GM12878 (cell line): ENCODE results near the gene FRMD8.

Experiments
- BCL11A ChIP-seq: IDR thresholded peaks from 2 replicates; pipeline ENCODE4 v1.6.1; 2011; ENCODE audit warnings: low read depth, low read length
- BHLHE40 ChIP-seq, 2 experiments: fragments of 450-650 bp in 1 of 2; IDR thresholded peaks; 2 replicates each; pipeline ENCODE4 v1.6.1; 2011 to 2017; ENCODE audit warnings: low read depth in 2 of 2, borderline replicate concordance in 1 of 2, improper control_type of control experiment in 1 of 2, low read length in 1 of 2, mild to moderate bottlenecking in 1 of 2
- CTCF ChIP-seq, 3 experiments: IDR thresholded peaks in 2 of 3; conservative IDR thresholded peaks in 1 of 3; 2 replicates each; pipeline ENCODE4 v1.5.1; 2011; ENCODE audit warnings: low read depth in 3 of 3, low read length in 3 of 3, mild to moderate bottlenecking in 3 of 3, control low read depth in 2 of 3, moderate library complexity in 2 of 3, inconsistent platforms in 1 of 3, mixed read lengths in 1 of 3; ENCODE audit not compliant: control insufficient read depth in 2 of 3, insufficient read depth in 1 of 3; ENCODE audit errors: extremely low read depth in 1 of 3
- FOXM1 ChIP-seq: IDR thresholded peaks from 2 replicates; pipeline ENCODE4 v1.6.1; 2012; ENCODE audit warnings: low read depth, mild to moderate bottlenecking, inconsistent platforms, low read length, moderate library complexity
- HDGF ChIP-seq: fragments of 450-650 bp; IDR thresholded peaks from 2 replicates; pipeline ENCODE4 v1.6.1; 2016; ENCODE audit warnings: antibody characterized with exemption
- LARP7 ChIP-seq: fragments of 450-650 bp; IDR thresholded peaks from 2 replicates; pipeline ENCODE4 v1.6.1; 2017; ENCODE audit warnings: mild to moderate bottlenecking
- NBN ChIP-seq: fragments of 450-650 bp; IDR thresholded peaks from 2 replicates; pipeline ENCODE4 v1.6.1; 2016
- RELA ChIP-seq: fragments of 450-650 bp; IDR thresholded peaks from 2 replicates; pipeline ENCODE4 v1.8.0; 2014; ENCODE audit warnings: borderline replicate concordance; ENCODE audit not compliant: partially characterized antibody

DNA sequence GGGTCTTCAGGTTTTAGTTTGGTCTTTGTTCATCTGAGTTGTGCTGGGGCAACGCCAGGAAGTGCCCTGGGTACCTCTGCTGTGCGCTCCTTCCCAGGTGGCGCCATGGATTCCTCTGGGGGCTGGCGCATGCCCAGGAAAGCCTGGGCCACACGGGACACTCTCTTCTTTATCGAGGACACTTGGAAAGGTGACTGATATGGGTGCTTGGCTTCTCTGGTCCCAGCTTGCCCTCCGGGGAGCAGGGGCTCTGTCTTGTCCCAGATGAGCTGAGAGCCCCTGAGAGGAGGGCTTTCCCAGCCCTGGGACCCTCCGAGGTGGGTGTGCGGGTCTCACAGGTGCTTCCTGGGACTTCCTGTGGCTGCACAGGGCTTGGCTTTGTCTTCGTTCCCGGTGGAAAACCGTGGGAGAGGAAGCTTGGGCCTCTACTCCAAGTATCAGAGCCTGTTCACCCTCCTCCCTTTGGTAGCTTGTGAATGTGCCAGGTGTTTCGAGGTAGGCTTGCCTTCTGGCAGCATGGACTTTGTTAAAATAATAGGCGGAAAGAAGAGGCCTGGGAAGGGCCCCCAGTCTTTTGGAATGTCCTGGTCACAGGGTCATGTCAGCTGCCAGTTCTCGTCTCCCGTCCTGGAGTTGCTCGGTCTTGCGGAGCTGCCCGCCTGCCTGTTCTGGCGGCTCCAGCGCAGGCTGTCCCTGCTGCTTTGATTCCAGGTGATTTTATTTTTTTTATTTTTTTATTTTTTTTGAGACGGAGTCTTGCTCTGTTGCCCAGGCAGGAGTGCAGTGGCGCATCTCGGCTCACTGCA, 26.0 kb downstream of the FRMD8 start:
- TF ChIP-seq BHLHE40 (IDR thresholded peaks at IDR 0.05; ENCODE audit: borderline replicate concordance in 1 of 2, low read depth in 2 of 2, low read length in 1 of 2) (no peak), RELA (no peak), CTCF (IDR thresholded peaks at IDR 0.05 in 2 of 3, conservative IDR thresholded peaks at IDR 0.05 in 1 of 3; ENCODE audit: control insufficient read depth in 2 of 3, extremely low read depth in 1 of 3, insufficient read depth in 1 of 3, low read depth in 3 of 3, low read length in 3 of 3) (no peak), FOXM1 (no peak), HDGF (no peak), LARP7 (no peak), NBN (no peak), BCL11A (no peak)
